RWPE2 (cell line): Measurements from ENCODE around the gene LRRTM4.
A peak's percentile ranks its signal among the peaks of the same experiment; 100 is the strongest.
"Not testable (repeated sequence)": the region's sequence is repeated elsewhere in the genome, so short reads cannot be mapped to it uniquely, and the experiment has no call there.

ENCODE experiments used
- ATAC-seq: fragments of 200-7000 bp; cut with Tn5 transposase; 3 replicates; pipeline ENCODE4 v1.9.1; 2021; ENCODE audit warnings: low read depth
- DNase-seq: peaks from one replicate; pipeline ENCODE4 v3.0.0-alpha.2; 2020; ENCODE audit warnings: low spot score
- H3K27ac ChIP-seq: fragments of 450-650 bp; 2 replicates; pipeline ENCODE4 v1.5.1; 2017; ENCODE audit warnings: mild to moderate bottlenecking; ENCODE audit not compliant: poor library complexity, severe bottlenecking
- H3K27me3 ChIP-seq: fragments of 250-450 bp; sonication (Bioruptor Pico); 2 replicates; pipeline ENCODE4 v1.5.1; 2021; ENCODE audit warnings: mild to moderate bottlenecking, moderate library complexity; ENCODE audit not compliant: insufficient read depth, poor library complexity, severe bottlenecking
- H3K36me3 ChIP-seq: fragments of 250-450 bp; sonication (Bioruptor Pico); 2 replicates; pipeline ENCODE4 v1.5.1; 2020; ENCODE audit warnings: low read depth, mild to moderate bottlenecking, moderate library complexity
- H3K4me1 ChIP-seq: fragments of 250-450 bp; sonication (Bioruptor Pico); 2 replicates; pipeline ENCODE4 v1.5.1; 2021; ENCODE audit warnings: mild to moderate bottlenecking, moderate library complexity; ENCODE audit not compliant: insufficient read depth, poor library complexity, severe bottlenecking
- H3K4me3 ChIP-seq: fragments of 250-450 bp; sonication (Bioruptor Pico); 2 replicates; pipeline ENCODE4 v1.5.1; 2021; ENCODE audit warnings: mild to moderate bottlenecking, moderate library complexity; ENCODE audit not compliant: severe bottlenecking
- H3K9me3 ChIP-seq: fragments of 250-450 bp; sonication (Bioruptor Pico); 2 replicates; pipeline ENCODE4 v1.5.1; 2021; ENCODE audit warnings: mild to moderate bottlenecking, moderate library complexity; ENCODE audit not compliant: severe bottlenecking
- TF ChIP-seq, protein P1 (sequence below): fragments of 450-650 bp; IDR thresholded peaks from one replicate; pipeline ENCODE4 v1.5.1; 2017; ENCODE audit warnings: mild to moderate bottlenecking, moderate library complexity; ENCODE audit not compliant: poor library complexity, severe bottlenecking

Gene LRRTM4

GRCh38 chr2:77054938-77055337 is 467.2 kb downstream of the LRRTM4 start:
- Histone ChIP-seq H3K4me3 (no peak overlapping the region), H3K4me1 (no peaks in the 10 kb centered on the region), H3K27me3 (no peaks in the 10 kb centered on the region), H3K27ac (no peak overlapping the region), H3K9me3 (no peaks in the 10 kb centered on the region), H3K36me3 (no peaks in the 10 kb centered on the region)
- DNase-seq (no peak), ATAC-seq (0 out of 3 replicates have a peak, but pooled peaks have one; percentile 31)
- TF ChIP-seq, protein P1, sequence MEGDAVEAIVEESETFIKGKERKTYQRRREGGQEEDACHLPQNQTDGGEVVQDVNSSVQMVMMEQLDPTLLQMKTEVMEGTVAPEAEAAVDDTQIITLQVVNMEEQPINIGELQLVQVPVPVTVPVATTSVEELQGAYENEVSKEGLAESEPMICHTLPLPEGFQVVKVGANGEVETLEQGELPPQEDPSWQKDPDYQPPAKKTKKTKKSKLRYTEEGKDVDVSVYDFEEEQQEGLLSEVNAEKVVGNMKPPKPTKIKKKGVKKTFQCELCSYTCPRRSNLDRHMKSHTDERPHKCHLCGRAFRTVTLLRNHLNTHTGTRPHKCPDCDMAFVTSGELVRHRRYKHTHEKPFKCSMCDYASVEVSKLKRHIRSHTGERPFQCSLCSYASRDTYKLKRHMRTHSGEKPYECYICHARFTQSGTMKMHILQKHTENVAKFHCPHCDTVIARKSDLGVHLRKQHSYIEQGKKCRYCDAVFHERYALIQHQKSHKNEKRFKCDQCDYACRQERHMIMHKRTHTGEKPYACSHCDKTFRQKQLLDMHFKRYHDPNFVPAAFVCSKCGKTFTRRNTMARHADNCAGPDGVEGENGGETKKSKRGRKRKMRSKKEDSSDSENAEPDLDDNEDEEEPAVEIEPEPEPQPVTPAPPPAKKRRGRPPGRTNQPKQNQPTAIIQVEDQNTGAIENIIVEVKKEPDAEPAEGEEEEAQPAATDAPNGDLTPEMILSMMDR, result no peak

DNA sequence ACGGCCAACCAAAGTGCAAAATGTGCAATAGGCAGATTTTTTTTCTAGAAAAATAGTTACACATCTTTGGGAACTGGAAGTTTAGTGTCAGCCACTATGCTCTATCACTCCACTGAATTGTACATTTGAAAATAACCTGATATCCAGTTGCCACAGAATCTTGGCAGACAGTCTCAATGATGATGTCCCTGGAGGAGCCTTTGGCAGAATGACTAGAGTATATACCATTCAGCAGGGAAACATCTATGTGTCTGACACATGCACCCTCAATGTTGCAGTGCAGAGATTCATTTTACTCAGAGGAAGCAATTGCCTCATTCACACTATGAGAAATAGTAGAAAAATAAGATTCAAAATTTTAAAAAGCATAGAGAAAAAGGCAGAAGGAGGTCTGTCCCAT is 475.8 kb downstream of the LRRTM4 start:
- TF ChIP-seq, protein P1, result no peak
- H3K27me3 ChIP-seq, result peaks cover 2% of the 10 kb centered on the region
- H3K27ac ChIP-seq, result no peak overlapping the region
- no peaks in the 10 kb centered on the region for H3K9me3 ChIP-seq
- no peaks in the 10 kb centered on the region for H3K36me3 ChIP-seq
- no peaks in the 10 kb centered on the region for H3K4me1 ChIP-seq
- ATAC-seq, result no peak
- H3K4me3 ChIP-seq, result no peak overlapping the region
- no peak for DNase-seq

GRCh38 chr2:77045456-77045855 is 476.7 kb downstream of the LRRTM4 start:
- H3K4me3 ChIP-seq, H3K36me3 ChIP-seq, H3K27ac ChIP-seq, H3K27me3 ChIP-seq, H3K4me1 ChIP-seq, H3K9me3 ChIP-seq, DNase-seq, ATAC-seq: not testable (repeated sequence)

- DNase-seq (no peak), ATAC-seq (no peak)
- no peaks in the 10 kb centered on the region for H3K36me3 ChIP-seq
- TF ChIP-seq, protein P1, result no peak
- H3K4me1 ChIP-seq, result no peaks in the 10 kb centered on the region
- no peak overlapping the region for H3K4me3 ChIP-seq
- H3K27me3 ChIP-seq, result peaks cover 7% of the 10 kb centered on the region
- H3K27ac ChIP-seq, result no peak overlapping the region
- no peaks in the 10 kb centered on the region for H3K9me3 ChIP-seq
These were observed 487.7 kb downstream of the LRRTM4 start for GRCh38 chr2:77034445-77034844.

DNA sequence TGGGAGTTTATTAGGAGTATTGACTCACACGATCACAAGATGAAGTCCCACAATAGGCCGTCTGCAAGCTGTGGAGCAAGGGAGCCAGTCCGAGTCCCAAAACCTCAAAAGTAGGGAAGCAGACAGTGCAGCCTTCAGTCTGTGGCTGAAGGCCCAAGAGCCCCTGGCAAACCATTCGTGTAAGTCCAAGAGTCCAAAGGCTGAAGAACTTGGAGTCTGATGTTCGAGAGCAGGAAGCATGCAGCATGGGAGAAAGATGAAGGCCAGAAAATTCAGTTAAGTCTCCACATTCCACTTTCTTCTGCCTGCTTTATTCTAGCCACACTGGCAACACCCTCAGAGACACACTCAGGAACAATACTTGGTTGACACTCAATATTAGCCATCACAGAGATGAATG is 492.9 kb downstream of the LRRTM4 start:
- not testable (repeated sequence) for H3K9me3 ChIP-seq, DNase-seq, H3K27ac ChIP-seq, H3K4me3 ChIP-seq, ATAC-seq, H3K4me1 ChIP-seq, H3K36me3 ChIP-seq, H3K27me3 ChIP-seq

DNA sequence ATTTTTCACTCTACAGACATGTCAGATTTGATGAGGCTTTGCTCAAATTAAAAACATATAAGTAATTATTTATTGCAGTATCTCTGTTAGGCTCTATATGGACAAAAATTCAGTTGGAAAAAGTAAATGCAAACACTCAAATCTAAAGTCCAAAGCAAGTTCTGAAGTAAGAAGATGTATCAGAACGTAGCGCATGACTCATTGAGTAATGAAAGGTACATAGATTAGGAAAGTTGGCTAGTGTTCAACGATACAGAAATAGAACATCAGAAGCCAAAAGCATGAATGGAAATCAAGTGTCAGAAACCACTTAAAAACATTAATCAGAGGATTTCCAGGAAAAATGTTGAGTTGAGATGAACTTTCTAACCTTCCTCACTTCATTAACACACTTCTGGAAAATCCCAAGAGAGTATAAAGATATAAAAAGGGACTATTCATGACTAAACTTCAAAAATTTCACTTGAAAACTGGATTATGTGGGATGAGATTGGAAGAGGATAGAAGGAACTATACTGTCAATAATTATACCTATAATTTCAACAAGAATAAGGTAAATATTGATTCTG is 494.1 kb downstream of the LRRTM4 start:
- no peak for ATAC-seq
- Histone ChIP-seq H3K27ac (no peak overlapping the region), H3K27me3 (no peaks in the 10 kb centered on the region)

More for the DNA sequence above, 494.1 kb downstream of the LRRTM4 start:
- TF ChIP-seq, protein P1, result no peak
- DNase-seq, result no peak
- H3K36me3 ChIP-seq, result no peaks in the 10 kb centered on the region
- no peak overlapping the region for H3K4me3 ChIP-seq
- no peaks in the 10 kb centered on the region for H3K4me1 ChIP-seq
- H3K9me3 ChIP-seq, result no peaks in the 10 kb centered on the region
